ENCODE data around the gene SMPD3.

DNA sequence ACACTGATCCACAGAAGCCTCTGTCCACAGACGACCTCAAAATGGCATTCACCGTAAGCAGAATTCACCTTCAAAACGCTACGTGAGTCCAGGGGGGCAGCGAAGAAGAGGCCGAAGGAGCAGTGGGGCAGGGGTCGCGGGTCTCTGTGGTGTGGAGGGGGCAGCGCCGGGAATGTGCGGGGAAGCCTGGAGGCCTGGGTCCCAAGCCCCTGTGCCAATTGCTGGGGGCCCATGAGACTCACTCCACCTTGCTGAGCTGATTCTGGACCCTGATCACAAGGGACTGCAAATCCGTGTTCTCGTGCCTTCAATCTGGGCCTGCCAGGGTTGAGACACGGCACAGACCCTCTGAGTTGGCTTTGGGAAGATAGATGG, 43.3 kb upstream of the SMPD3 start:
- TF ChIP-seq SPI1 (IDR thresholded peaks at IDR 0.05; ENCODE audit: borderline replicate concordance, low read depth), result no peak
- TF ChIP-seq, protein P1, sequence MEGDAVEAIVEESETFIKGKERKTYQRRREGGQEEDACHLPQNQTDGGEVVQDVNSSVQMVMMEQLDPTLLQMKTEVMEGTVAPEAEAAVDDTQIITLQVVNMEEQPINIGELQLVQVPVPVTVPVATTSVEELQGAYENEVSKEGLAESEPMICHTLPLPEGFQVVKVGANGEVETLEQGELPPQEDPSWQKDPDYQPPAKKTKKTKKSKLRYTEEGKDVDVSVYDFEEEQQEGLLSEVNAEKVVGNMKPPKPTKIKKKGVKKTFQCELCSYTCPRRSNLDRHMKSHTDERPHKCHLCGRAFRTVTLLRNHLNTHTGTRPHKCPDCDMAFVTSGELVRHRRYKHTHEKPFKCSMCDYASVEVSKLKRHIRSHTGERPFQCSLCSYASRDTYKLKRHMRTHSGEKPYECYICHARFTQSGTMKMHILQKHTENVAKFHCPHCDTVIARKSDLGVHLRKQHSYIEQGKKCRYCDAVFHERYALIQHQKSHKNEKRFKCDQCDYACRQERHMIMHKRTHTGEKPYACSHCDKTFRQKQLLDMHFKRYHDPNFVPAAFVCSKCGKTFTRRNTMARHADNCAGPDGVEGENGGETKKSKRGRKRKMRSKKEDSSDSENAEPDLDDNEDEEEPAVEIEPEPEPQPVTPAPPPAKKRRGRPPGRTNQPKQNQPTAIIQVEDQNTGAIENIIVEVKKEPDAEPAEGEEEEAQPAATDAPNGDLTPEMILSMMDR (IDR thresholded peaks at IDR 0.05; ENCODE audit: insufficient read depth, low read length), result no peak
- TF ChIP-seq, protein P2, sequence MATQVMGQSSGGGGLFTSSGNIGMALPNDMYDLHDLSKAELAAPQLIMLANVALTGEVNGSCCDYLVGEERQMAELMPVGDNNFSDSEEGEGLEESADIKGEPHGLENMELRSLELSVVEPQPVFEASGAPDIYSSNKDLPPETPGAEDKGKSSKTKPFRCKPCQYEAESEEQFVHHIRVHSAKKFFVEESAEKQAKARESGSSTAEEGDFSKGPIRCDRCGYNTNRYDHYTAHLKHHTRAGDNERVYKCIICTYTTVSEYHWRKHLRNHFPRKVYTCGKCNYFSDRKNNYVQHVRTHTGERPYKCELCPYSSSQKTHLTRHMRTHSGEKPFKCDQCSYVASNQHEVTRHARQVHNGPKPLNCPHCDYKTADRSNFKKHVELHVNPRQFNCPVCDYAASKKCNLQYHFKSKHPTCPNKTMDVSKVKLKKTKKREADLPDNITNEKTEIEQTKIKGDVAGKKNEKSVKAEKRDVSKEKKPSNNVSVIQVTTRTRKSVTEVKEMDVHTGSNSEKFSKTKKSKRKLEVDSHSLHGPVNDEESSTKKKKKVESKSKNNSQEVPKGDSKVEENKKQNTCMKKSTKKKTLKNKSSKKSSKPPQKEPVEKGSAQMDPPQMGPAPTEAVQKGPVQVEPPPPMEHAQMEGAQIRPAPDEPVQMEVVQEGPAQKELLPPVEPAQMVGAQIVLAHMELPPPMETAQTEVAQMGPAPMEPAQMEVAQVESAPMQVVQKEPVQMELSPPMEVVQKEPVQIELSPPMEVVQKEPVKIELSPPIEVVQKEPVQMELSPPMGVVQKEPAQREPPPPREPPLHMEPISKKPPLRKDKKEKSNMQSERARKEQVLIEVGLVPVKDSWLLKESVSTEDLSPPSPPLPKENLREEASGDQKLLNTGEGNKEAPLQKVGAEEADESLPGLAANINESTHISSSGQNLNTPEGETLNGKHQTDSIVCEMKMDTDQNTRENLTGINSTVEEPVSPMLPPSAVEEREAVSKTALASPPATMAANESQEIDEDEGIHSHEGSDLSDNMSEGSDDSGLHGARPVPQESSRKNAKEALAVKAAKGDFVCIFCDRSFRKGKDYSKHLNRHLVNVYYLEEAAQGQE (IDR thresholded peaks at IDR 0.05; ENCODE audit: insufficient replicate concordance, low read depth), result no peak

Measured in HL-60 (cell line).